Peyer's patch (tissue), 4 donors: ENCODE results near the gene FRMD8. TPM values are rescaled to one million over a fixed set of nuclear protein-coding genes. Genes with fewer than 3 reads are reported as not detected.
A peak's percentile ranks its signal among the peaks of the same experiment; 100 is the strongest.

Experiments used
- DNase-seq, 3 donors: peaks; one replicate each; pipeline ENCODE4 v3.0.0-alpha.2; 2017 to 2019
- H3K27ac ChIP-seq, 4 donors: fragments of 200-600 bp; sonication (generic); one replicate each; pipeline ENCODE4 v1.5.1; 2016 to 2019
- H3K27me3 ChIP-seq, 2 donors: fragments of 200-600 bp; sonication (generic); one replicate each; pipeline ENCODE4 v1.5.1; 2019
- H3K36me3 ChIP-seq, 3 donors: fragments of 200-600 bp; sonication (generic); one replicate each; pipeline ENCODE4 v1.5.1; 2016 to 2019
- H3K4me1 ChIP-seq, 4 donors: fragments of 200-600 bp; sonication (generic); one replicate each; pipeline ENCODE4 v1.5.1; 2016 to 2019
- H3K4me3 ChIP-seq, 4 donors: fragments of 200-600 bp; sonication (generic); 1 replicate in 3 of 4; 2 replicates in 1 of 4; pipeline ENCODE4 v1.5.1; 2016 to 2019; ENCODE audit warnings: mild to moderate bottlenecking in 1 of 4
- H3K9me3 ChIP-seq, 4 donors: fragments of 200-600 bp; sonication (generic); one replicate each; pipeline ENCODE4 v1.5.1; 2016 to 2019; ENCODE audit warnings: mild to moderate bottlenecking in 1 of 4
- POLR2A ChIP-seq, 2 donors: fragments of 450-650 bp; IDR thresholded peaks; one replicate each; pipeline ENCODE4 v1.5.1; 2017; ENCODE audit warnings: antibody characterized with exemption in 2 of 2, mild to moderate bottlenecking in 2 of 2, moderate library complexity in 2 of 2
- total RNA-seq, 4 donors: library from RNA; depleted of rRNA; stranded (reverse); fragments of >200 nt; gene quantifications; one replicate each; pipeline ENCODE4 v1.1.0, GENCODE V29; 2016
- TF ChIP-seq, protein P1 (sequence below), 6 experiments: fragments of 450-650 bp in 4 of 6; fragments of 200-600 bp in 2 of 6; sonication (generic) in 1 of 6; IDR thresholded peaks; one replicate each; pipeline ENCODE4 v1.5.1; 2017 to 2019; ENCODE audit warnings: antibody characterized with exemption in 6 of 6, mild to moderate bottlenecking in 3 of 6, moderate library complexity in 1 of 6

Gene FRMD8
- total RNA-seq, 4 donors from 2014 or later: 51.2 to 115 (median 102) TPM

GRCh38 chr11:65423516-65424204 is 37.2 kb downstream of the FRMD8 start:
- Histone ChIP-seq H3K36me3 (peaks cover 0 to 33% (median 0%) of the 10 kb centered on the region in 3 donors), H3K4me3 (peak overlapping the region; percentile 61 to 91 (median 74)), H3K9me3 (no peaks in the 10 kb centered on the region), H3K4me1 (peaks cover 0 to 32% (median 21%) of the 10 kb centered on the region in 4 donors), H3K27me3 (no peaks in the 10 kb centered on the region), H3K27ac (peak overlapping the region; percentile 97 to 100 (median 98))
- peak in 2 of 3 donors; percentile 53 to 66 for DNase-seq
- no peak for TF ChIP-seq POLR2A (IDR thresholded peaks at IDR 0.05)
- TF ChIP-seq, protein P1, sequence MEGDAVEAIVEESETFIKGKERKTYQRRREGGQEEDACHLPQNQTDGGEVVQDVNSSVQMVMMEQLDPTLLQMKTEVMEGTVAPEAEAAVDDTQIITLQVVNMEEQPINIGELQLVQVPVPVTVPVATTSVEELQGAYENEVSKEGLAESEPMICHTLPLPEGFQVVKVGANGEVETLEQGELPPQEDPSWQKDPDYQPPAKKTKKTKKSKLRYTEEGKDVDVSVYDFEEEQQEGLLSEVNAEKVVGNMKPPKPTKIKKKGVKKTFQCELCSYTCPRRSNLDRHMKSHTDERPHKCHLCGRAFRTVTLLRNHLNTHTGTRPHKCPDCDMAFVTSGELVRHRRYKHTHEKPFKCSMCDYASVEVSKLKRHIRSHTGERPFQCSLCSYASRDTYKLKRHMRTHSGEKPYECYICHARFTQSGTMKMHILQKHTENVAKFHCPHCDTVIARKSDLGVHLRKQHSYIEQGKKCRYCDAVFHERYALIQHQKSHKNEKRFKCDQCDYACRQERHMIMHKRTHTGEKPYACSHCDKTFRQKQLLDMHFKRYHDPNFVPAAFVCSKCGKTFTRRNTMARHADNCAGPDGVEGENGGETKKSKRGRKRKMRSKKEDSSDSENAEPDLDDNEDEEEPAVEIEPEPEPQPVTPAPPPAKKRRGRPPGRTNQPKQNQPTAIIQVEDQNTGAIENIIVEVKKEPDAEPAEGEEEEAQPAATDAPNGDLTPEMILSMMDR (IDR thresholded peaks at IDR 0.05): no peak

DNA sequence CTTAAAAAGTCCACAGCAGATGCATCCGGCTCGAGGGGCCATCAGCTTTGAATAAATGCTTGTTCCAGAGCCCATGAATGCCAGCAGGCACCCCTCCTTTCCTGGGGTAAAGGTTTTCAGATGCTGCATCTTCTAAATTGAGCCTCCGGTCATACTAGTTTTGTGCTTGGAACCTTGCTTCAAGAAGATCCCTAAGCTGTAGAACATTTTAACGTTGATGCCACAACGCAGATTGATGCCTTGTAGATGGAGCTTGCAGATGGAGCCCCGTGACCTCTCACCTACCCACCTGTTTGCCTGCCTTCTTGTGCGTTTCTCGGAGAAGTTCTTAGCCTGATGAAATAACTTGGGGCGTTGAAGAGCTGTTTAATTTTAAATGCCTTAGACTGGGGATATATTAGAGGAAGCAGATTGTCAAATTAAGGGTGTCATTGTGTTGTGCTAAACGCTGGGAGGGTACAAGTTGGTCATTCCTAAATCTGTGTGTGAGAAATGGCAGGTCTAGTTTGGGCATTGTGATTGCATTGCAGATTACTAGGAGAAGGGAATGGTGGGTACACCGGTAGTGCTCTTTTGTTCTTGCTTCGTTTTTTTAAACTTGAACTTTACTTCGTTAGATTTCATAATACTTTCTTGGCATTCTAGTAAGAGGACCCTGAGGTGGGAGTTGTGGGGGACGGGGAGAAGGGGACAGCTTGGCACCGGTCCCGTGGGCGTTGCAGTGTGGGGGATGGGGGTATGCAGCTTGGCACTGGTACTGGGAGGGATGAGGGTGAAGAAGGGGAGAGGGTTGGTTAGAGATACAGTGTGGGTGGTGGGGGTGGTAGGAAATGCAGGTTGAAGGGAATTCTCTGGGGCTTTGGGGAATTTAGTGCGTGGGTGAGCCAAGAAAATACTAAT is 38.0 kb downstream of the FRMD8 start:
- Histone ChIP-seq H3K9me3 (no peaks in the 10 kb centered on the region), H3K27me3 (no peaks in the 10 kb centered on the region), H3K4me3 (peak overlapping the region; percentile 61 to 91 (median 74)), H3K4me1 (peaks cover 0 to 35% (median 20%) of the 10 kb centered on the region in 4 donors), H3K36me3 (peaks cover 0 to 33% (median 0%) of the 10 kb centered on the region in 3 donors), H3K27ac (peak overlapping the region; percentile 97 to 100 (median 98))
- peak in 2 of 3 donors; percentile 64 to 67 for DNase-seq
- TF ChIP-seq POLR2A (IDR thresholded peaks at IDR 0.05): no peak
- TF ChIP-seq, protein P1 (IDR thresholded peaks at IDR 0.05): no peak

DNA sequence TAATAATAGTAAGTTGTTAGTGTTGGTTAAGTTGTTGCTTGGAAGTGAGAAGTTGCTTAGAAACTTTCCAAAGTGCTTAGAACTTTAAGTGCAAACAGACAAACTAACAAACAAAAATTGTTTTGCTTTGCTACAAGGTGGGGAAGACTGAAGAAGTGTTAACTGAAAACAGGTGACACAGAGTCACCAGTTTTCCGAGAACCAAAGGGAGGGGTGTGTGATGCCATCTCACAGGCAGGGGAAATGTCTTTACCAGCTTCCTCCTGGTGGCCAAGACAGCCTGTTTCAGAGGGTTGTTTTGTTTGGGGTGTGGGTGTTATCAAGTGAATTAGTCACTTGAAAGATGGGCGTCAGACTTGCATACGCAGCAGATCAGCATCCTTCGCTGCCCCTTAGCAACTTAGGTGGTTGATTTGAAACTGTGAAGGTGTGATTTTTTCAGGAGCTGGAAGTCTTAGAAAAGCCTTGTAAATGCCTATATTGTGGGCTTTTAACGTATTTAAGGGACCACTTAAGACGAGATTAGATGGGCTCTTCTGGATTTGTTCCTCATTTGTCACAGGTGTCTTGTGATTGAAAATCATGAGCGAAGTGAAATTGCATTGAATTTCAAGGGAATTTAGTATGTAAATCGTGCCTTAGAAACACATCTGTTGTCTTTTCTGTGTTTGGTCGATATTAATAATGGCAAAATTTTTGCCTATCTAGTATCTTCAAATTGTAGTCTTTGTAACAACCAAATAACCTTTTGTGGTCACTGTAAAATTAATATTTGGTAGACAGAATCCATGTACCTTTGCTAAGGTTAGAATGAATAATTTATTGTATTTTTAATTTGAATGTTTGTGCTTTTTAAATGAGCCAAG is 38.9 kb downstream of the FRMD8 start:
- Histone ChIP-seq H3K27me3 (no peaks in the 10 kb centered on the region), H3K9me3 (no peaks in the 10 kb centered on the region), H3K27ac (peak overlapping the region; percentile 97 to 100 (median 98)), H3K36me3 (peaks cover 0 to 33% (median 0%) of the 10 kb centered on the region in 3 donors), H3K4me1 (peaks cover 0 to 38% (median 19%) of the 10 kb centered on the region in 4 donors), H3K4me3 (peak overlapping the region; percentile 61 to 91 (median 74))
- TF ChIP-seq POLR2A (IDR thresholded peaks at IDR 0.05): peak in 1 of 2 donors; percentile 76
- TF ChIP-seq, protein P1 (IDR thresholded peaks at IDR 0.05): peak in 4 of 6 experiments; percentile 12 to 60 (median 47)
- peak; percentile 53 to 91 (median 77) for DNase-seq

- H3K4me1 ChIP-seq: peaks cover 0 to 35% (median 18%) of the 10 kb centered on the region in 4 donors
- DNase-seq: peak; percentile 7 to 47 (median 10)
- no peaks in the 10 kb centered on the region for H3K9me3 ChIP-seq
- H3K27ac ChIP-seq: peak overlapping the region; percentile 97 to 100 (median 98)
- peaks cover 0 to 33% (median 0%) of the 10 kb centered on the region in 3 donors for H3K36me3 ChIP-seq
- H3K27me3 ChIP-seq: no peaks in the 10 kb centered on the region
- TF ChIP-seq POLR2A (IDR thresholded peaks at IDR 0.05): peak in 1 of 2 donors; percentile 58
- TF ChIP-seq, protein P1 (IDR thresholded peaks at IDR 0.05): no peak
- peak overlapping the region; percentile 61 to 91 (median 74) for H3K4me3 ChIP-seq
Measured at GRCh38 chr11:65425971-65426838, 39.8 kb downstream of the FRMD8 start.
